Astrocyte of the hippocampus (primary cell): ENCODE data around the gene PIK3CG.

ENCODE experiments used
- DNase-seq: peaks from one replicate; pipeline ENCODE4 v3.0.0; 2011; ENCODE audit warnings: low read depth, low spot score

The PIK3CG gene

DNA sequence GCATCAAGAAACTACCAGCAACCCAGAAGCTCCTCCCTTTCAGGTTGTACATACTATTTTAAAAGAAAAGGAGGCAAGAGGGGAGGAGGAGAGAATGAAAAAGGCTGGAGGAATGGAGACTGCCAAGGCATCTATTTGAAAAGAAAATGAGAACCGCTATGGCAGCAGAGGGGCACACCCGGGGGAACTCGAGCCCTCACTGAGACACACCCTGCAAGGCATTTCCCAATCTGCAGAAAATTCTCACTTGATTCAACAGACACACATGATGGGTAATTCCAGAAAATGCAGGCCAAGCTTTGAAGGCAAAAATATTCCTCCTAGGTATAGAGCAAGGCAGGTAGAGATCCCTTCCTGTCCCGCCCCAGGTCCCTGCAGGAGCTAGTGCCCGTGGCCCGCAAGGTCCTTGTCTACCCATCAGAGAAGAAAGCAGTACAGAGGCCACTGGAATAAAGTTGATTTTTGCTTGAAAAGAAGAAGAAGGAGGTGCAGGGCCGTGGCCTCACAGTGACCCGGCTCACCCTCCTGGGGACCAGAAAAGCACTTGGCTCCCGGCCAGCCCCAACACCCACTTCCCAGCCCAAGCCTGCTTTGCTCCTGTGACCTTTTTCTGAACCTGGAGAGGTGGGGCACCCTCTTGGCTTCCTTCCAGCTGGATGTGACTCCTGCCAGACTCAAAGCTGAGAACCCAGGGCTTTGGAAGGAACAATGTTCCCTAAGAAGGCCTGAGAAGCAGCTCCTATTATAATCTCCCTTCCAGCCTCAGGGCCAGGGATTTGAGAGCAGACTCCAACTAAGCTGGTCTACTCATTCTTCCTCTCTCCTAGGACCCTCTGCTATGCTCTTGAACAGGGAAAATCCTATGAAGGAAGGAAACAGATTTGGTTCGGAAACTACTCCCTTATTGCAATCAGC is 6.2 kb upstream of the PIK3CG start:
- DNase-seq = peak; percentile 25

DNA sequence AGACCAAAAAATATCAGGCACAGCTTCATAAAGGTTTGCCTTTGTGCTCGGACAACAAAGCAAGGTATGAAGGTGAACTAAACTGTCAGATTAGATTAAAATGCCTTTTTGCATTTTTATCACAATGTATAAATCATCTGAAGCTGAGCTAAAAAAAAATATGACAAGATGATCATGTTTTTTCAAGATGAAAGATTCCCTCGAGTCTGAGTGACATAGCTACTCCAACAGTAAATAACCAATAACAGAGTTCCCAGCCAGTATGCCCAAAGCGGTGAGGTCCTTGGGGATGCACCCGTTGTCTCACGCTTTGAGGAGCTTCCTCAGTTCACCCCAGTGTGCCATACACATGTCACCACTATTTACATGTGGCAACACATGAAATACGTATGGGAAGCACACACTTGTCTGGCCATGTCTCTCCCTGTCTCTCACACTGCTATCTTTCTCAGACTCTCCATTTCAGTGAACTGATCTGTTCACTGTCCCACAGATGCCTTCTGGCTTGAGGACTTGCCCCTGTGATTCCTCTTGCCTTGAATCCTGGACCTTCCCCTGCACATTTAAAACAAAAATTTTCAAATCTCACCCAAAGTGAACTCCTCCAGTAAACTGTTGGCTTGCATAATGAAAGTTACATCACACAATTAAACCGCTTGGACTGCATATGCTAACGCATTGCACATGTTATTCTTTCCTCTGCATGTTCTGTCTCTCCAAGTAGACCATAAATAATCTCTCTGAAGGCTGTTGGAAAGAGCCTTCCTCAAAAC is 2.6 kb upstream of the PIK3CG start:
- no peak for DNase-seq

GRCh38 chr7:106863274-106863997 is 1.6 kb upstream of the PIK3CG start:
- no peak for DNase-seq

- DNase-seq = no peak
Measured at GRCh38 chr7:106864298-106865081, 592 bp upstream of the PIK3CG start.

GRCh38 chr7:106866298-106867281 is 1.5 kb downstream of the PIK3CG start:
- DNase-seq = no peak

DNA sequence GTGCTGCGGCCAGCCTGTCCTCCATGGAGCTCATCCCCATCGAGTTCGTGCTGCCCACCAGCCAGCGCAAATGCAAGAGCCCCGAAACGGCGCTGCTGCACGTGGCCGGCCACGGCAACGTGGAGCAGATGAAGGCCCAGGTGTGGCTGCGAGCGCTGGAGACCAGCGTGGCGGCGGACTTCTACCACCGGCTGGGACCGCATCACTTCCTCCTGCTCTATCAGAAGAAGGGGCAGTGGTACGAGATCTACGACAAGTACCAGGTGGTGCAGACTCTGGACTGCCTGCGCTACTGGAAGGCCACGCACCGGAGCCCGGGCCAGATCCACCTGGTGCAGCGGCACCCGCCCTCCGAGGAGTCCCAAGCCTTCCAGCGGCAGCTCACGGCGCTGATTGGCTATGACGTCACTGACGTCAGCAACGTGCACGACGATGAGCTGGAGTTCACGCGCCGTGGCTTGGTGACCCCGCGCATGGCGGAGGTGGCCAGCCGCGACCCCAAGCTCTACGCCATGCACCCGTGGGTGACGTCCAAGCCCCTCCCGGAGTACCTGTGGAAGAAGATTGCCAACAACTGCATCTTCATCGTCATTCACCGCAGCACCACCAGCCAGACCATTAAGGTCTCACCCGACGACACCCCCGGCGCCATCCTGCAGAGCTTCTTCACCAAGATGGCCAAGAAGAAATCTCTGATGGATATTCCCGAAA is 2.7 kb downstream of the PIK3CG start:
- DNase-seq = no peak

DNA sequence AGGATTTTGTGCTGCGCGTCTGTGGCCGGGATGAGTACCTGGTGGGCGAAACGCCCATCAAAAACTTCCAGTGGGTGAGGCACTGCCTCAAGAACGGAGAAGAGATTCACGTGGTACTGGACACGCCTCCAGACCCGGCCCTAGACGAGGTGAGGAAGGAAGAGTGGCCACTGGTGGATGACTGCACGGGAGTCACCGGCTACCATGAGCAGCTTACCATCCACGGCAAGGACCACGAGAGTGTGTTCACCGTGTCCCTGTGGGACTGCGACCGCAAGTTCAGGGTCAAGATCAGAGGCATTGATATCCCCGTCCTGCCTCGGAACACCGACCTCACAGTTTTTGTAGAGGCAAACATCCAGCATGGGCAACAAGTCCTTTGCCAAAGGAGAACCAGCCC is 3.3 kb downstream of the PIK3CG start:
- DNase-seq = no peak

DNA sequence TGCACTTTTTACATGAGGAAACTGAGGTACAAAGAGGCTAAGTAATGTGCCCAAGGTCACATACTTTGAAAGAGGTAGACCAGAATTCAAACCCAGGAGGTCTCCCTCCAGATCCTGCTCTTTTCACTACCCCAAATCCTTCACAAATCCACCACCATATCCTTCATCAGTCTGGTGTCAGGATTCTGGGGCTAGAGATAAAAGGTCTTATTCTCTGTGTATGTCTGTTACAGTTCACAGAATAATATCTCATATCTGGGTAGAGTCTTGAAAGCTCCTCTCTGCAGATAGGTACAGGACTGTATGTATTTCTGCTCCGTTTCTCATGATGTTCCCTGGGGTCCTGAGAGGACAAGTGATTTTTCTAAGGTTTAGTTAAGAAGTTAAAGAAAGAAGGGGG is 4.9 kb downstream of the PIK3CG start:
- no peak for DNase-seq

GRCh38 chr7:106870528-106870927 is 5.4 kb downstream of the PIK3CG start:
- DNase-seq = no peak

DNA sequence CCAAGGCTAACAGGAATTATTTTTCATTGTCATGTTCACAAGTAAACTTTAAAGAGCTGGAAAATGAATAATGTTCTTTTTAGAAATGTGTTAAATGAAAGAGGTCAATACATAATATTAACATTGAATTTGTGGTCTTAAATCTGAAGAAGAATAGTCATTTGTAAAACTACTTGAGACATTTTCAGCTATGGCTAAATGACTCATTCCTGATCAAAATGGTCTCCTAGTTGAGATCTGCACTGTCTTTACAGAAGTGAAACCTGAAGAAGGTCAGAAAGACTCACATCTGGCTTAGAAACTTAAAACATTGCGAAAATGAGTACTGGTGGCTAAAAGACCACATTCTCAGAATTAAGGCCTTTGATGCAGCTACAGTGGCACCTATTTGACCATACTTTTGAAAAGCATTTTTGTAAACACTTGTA is 5.9 kb downstream of the PIK3CG start:
- no peak for DNase-seq

DNA sequence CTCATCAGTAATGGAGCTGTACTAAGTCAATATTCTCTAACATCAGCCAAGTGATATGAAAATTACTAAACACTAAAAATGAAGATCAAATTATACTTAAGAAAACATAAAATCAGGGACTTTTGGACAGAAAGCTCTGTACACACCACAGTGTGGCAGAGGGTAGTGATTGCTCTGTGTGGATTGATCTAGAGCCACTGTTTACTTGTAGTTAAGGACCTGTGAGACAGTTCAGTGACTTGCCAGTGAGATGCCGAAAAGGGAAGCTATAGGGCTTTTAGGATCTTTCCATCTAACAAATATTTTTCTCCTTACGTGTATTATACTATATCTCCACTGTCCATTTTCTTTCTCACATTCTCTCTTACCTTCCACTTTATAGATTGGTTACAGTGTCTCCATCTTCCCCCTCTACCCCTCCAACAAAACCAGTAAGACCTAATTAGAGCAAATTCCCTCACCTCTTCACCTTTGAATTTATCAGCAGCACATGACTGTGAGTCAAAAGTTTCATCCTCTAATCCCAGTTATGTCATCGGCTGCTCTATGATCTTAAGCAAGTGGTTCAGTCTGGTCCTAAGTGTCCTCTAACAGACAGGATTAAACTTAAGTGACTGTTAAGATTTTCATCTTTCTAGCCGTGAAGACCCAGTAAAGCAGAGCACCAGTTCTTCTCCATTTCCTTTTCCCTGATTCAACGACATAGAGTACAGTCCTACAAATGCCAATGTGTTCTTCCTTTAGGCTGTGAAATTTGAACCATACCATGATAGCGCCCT is 6.9 kb downstream of the PIK3CG start:
- DNase-seq = no peak

GRCh38 chr7:106872763-106873162 is 7.7 kb downstream of the PIK3CG start:
- DNase-seq = no peak

DNA sequence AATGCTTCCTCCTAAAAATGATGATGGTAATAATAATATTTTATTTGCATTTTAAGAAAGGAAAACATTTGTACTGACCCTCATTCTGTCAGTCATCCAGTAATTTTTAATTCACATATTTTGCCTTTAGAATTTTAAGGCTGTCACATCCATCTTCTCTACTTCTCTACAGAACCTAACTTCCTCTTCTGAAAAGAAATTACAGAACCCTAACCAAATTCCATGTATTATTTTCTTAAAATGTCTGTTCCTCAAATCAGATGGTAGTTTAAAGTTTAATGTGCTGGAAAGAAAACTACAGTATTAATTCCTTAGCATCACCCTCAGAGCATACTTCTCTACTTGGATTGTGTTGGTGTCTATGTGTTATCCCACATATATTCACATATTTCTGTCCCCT is 9.0 kb downstream of the PIK3CG start:
- DNase-seq = no peak

- DNase-seq = no peak
Measured at GRCh38 chr7:106875508-106875907, 10.4 kb downstream of the PIK3CG start.

DNA sequence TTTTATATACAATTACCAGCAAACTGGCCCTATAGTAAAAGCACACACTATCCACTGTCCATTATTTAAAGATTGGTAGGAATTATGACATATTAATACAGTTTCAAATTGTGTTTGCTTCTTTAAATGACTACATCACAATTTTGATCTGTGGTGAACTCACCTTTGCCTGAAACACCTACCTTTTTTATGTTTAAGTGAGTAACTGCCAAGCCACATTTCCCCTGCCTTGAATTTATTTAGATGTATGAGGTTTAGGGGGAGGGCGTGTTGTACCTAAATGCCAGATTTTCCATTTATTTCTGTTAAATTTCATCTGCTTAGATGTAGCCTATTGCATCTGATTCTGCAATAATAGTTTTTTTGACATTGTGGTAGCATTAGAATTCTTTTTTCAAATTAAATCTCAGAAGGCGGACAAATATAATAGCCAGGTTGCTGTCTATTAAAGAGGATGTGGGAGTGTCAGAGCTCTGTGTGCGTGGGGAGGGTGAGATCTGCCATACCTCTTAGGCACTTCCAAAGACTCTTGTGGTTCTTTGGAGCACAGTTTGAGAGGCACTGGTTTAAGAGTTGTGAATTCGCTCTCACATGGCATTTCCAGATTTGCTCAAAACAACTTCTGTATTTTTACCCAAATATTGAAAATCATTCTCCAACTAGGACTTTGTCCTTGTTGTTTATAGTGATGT is 13.8 kb downstream of the PIK3CG start:
- DNase-seq = no peak

DNA sequence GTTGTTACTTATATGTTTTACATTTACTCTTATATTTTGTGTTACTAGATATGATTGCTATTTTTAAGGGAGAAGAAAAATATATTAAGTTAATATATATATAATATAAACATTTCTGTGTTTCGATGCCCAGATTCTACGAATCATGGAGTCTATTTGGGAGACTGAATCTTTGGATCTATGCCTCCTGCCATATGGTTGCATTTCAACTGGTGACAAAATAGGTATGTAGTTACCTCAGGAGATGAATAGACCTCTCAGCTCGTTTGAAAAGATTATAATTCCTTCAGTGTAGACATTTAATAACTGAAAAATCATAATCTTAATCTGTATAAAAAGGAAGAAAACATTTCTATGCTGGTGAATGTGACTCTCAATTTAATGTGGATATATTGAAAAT is 16.9 kb downstream of the PIK3CG start:
- no peak for DNase-seq

DNA sequence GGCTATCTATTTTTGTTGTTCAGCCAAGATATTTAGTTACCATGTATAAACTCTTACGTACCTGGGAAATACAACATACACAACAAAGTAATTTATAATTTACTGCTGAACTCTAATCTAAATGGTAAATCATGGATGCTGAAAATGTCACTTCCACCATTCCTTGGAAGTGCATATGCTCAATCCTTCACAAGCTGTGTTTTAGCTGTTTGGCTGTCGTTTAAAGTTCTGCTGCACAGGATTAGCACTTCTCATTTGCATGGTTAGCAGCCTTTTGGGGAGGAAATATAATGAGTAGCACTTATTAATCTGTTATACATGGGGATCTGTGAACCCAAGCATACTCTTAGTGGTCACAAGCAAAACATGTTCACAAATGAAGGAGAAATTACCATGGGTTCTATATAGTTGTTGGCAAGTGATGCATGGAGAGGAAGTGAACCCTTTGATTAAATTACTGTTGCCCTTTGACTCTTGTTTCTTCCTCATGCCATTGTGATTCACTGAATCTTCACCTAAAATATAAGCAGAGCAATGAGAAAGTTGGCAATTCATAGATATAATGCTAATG is 18.5 kb downstream of the PIK3CG start:
- no peak for DNase-seq

GRCh38 chr7:106885652-106886051 is 20.6 kb downstream of the PIK3CG start:
- no peak for DNase-seq
